Psoas muscle (tissue), 8 donors: Measurements from ENCODE around the gene EDEM1. TPM values are rescaled to one million over a fixed set of nuclear protein-coding genes. Genes with fewer than 3 reads are reported as not detected.
"Not testable (repeated sequence)": the region's sequence is repeated elsewhere in the genome, so short reads cannot be mapped to it uniquely, and the experiment has no call there.

Experiments used
- ATAC-seq, 4 donors: fragments of 200-7000 bp; cut with Tn5 transposase; one replicate each; pipeline ENCODE4 v1.9.1; 2020; ENCODE audit warnings: moderate library complexity in 3 of 4, mild to moderate bottlenecking in 2 of 4
- DNase-seq, 2 donors: peaks; one replicate each; pipeline ENCODE4 v3.0.0-alpha.2; 2020
- H3K27ac ChIP-seq: fragments of 200-600 bp; one replicate; pipeline ENCODE4 v1.8.0; 2022
- H3K27me3 ChIP-seq, 3 donors: fragments of 200-600 bp in 1 of 3; one replicate each; pipeline versions ENCODE4 v1.6.1 to v1.8.0; 2013 to 2022; ENCODE audit warnings: low read length in 2 of 3, mild to moderate bottlenecking in 2 of 3, moderate library complexity in 1 of 3; ENCODE audit not compliant: insufficient read depth in 3 of 3
- H3K36me3 ChIP-seq, 2 donors: fragments of 200-600 bp in 1 of 2; one replicate each; pipeline versions ENCODE4 v1.6.1 to v1.8.0; 2013 to 2022; ENCODE audit warnings: low read depth in 1 of 2, mild to moderate bottlenecking in 1 of 2, moderate library complexity in 1 of 2; ENCODE audit not compliant: insufficient read depth in 1 of 2
- H3K4me1 ChIP-seq: fragments of 200-600 bp; one replicate; pipeline ENCODE4 v1.8.0; 2022
- H3K4me3 ChIP-seq: fragments of 200-600 bp; one replicate; pipeline ENCODE4 v1.8.0; 2022; ENCODE audit warnings: mild to moderate bottlenecking
- H3K9me3 ChIP-seq: fragments of 200-600 bp; one replicate; pipeline ENCODE4 v1.8.0; 2022
- WGBS, 3 donors: extraction: QIAGEN DNeasy Blood & Tissue Kit; methylation state at CpG; one replicate each; pipeline versions ENCODE4 v1.1.6 to v1.1.7; 2013; 5-methylcytosine and 5-hydroxymethylcytosine counted together
- intact Hi-C, 2 donors: fragments of 100-400 bp; cut with DNase I; formaldehyde crosslinking; loops; one replicate each; pipeline versions ENCODE4 v1.11.0 to v1.14.2; 2022
- polyA plus RNA-seq, 3 donors: library from polyadenylated mRNA; stranded (reverse); fragments of 200-250 nt; gene quantifications; one replicate each; pipeline ENCODE4 v1.2.3, GENCODE V29; 2013
- total RNA-seq, 4 donors: library from RNA; stranded (reverse); fragmentation: NEBNext Ultra II Directional in 2 of 4; extraction: Animal tissue kit (Norgen Biotek cat#: 25700) in 2 of 4; gene quantifications; one replicate each; pipeline versions ENCODE4 v1.2.1 to v1.2.4, GENCODE V29; 2021 to 2023
- TF ChIP-seq, protein P1 (sequence below): fragments of 200-600 bp; IDR thresholded peaks from one replicate; pipeline ENCODE4 v1.8.0; 2022; ENCODE audit warnings: antibody characterized with exemption
- donor health status: healthy with polysubstance abuse.
- donor health status: DM: no; HTN: no; CAD: no; lungs with moderate emphysema.
- donor health status: Bipolar disorder and iron deficiency.
- donor health status: healthy.
- donor health status: DM: yes; HTN: yes; CAD: no.
- donor health status: DM: no; HTN: no; CAD: no.
- donor health status: DM: no; HTN: no; CAD: no.
- donor health status: DM: yes; HTN: yes; CAD: no.

EDEM1 gene
- total and polyA plus RNA-seq, 7 donors = 2.6 to 11.7 (median 5.7) TPM

DNA sequence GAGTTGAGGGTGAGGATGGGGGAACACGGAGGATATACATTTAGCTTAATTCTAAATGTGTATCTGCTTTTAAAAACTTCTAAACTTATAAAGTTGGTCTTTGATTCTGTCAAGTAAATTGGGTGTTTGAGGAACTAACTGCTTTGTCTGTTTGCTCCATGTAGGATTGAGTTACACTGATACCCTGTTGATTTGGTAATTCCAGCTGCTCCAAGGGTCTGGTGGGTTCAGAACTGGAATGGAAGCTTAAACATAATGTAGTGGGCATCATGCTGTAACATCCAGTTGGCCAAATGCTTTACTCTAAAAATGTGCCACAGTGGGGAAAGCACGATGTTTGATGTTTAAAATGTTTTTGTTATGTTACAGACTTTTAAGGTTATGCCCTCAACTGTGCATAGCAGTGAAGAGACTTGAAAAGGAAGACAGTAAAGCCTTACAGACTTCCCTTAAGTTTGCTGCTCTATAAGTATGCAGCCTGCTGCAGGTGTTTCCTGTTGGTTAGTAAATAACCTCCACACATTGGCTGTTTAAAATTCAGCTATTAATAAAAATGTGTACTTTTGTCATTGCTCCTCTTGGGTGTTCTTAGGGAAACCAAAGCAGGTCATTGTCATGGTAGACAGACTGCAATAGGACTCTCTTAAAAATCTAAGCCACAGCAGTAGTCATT lies 5.9 kb upstream of the EDEM1 start:
- ATAC-seq (no peak), DNase-seq (no peak)
- Histone ChIP-seq H3K27ac (no peak overlapping the region), H3K36me3 (peaks cover 18 to 59% of the 10 kb centered on the region in 2 donors), H3K9me3 (no peaks in the 10 kb centered on the region), H3K4me3 (no peak overlapping the region), H3K27me3 (no peaks in the 10 kb centered on the region), H3K4me1 (peaks cover 8% of the 10 kb centered on the region)
- TF ChIP-seq, protein P1, sequence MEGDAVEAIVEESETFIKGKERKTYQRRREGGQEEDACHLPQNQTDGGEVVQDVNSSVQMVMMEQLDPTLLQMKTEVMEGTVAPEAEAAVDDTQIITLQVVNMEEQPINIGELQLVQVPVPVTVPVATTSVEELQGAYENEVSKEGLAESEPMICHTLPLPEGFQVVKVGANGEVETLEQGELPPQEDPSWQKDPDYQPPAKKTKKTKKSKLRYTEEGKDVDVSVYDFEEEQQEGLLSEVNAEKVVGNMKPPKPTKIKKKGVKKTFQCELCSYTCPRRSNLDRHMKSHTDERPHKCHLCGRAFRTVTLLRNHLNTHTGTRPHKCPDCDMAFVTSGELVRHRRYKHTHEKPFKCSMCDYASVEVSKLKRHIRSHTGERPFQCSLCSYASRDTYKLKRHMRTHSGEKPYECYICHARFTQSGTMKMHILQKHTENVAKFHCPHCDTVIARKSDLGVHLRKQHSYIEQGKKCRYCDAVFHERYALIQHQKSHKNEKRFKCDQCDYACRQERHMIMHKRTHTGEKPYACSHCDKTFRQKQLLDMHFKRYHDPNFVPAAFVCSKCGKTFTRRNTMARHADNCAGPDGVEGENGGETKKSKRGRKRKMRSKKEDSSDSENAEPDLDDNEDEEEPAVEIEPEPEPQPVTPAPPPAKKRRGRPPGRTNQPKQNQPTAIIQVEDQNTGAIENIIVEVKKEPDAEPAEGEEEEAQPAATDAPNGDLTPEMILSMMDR = no peak
- intact Hi-C loops = no loop called here
- 54 to 62% (median 60%) methylated on average over 2 of the region's 2 CpGs for WGBS, 3 donors

DNA sequence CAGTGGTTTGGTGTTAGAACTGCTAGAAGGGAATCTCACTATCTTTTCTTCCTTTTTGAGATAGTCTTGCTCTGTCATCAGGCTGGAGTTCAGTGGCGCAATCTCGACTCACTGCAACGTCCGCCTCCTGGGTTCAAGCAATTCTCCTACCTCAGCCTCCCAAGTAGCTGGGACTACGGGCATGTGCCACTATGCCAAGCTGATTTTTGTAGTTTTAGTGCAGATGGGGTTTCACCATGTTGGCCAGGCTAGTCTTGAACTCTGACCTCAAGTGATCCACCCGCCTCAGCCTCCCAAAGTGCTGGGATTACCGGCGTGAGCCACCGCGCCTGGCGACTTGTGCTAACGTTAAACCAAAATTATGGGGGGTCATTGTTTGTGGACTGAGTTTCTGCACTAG lies 3.8 kb upstream of the EDEM1 start:
- H3K4me1 ChIP-seq, H3K9me3 ChIP-seq, H3K27me3 ChIP-seq, H3K4me3 ChIP-seq, DNase-seq, ATAC-seq, H3K27ac ChIP-seq, intact Hi-C loops: not testable (repeated sequence)
- WGBS, 3 donors = 92 to 95% (median 94%) methylated on average over 12 of the region's 12 CpGs
- peaks cover 13 to 47% of the 10 kb centered on the region in 2 donors for H3K36me3 ChIP-seq

DNA sequence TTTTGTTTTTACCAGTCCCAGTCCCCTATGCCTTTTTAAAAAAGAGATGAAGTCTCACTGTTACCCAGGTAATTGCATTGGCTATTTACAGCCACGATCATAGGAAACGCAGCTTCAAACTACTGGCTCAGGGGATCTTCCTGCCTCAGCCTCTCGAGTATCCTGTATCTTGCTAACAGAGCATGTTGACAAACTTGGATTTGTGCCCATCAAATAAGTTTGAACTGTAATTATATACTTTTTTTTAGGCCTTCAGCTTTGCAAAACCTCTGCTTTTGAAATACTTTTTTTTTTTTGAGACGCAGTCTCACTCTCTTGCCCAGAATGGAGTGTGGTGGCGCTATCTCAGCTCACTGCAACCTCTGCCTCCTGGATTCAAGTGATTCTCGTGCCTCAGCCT lies 3.0 kb upstream of the EDEM1 start:
- DNase-seq (no peak), ATAC-seq (no peak)
- intact Hi-C loops = no loop called here
- 54 to 66% (median 63%) methylated on average over 6 of the region's 6 CpGs for WGBS, 3 donors
- no peaks in the 10 kb centered on the region for H3K27me3 ChIP-seq
- H3K9me3 ChIP-seq = no peaks in the 10 kb centered on the region
- no peak overlapping the region for H3K27ac ChIP-seq
- H3K4me3 ChIP-seq = no peak overlapping the region
- peaks cover 7% of the 10 kb centered on the region for H3K4me1 ChIP-seq
- H3K36me3 ChIP-seq = peaks cover 10 to 40% of the 10 kb centered on the region in 2 donors
- TF ChIP-seq, protein P1 = no peak

DNA sequence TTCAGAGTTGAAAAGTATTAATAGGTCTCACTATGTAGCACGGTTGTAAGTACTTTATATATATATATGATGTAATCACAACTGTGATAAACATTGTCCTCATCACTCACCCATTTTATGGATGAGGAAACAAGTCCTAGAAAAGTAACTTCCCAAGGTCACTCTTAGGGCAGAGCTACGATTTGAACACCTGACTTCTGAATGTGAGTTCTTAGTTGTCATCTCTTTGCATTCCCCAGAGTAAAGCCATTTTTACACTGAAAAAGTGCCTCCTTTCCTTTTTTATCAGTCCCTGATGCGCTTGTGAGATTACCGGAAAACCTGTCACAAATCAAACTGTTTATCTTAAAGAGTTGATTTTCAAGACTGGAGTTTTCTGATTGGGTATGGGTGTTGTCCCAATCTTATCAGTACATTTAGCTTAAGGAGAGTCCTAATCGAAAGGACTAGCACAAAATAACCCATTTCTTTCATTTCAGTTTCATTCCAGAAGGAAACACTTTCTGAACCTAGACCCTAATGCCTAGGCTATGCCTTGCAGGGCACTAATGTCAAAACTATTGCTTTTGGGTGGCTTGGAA lies 2.3 kb upstream of the EDEM1 start:
- Histone ChIP-seq H3K27me3 (no peaks in the 10 kb centered on the region), H3K4me3 (no peak overlapping the region), H3K27ac (no peak overlapping the region), H3K4me1 (peaks cover 14% of the 10 kb centered on the region), H3K9me3 (no peaks in the 10 kb centered on the region), H3K36me3 (peaks cover 9 to 33% of the 10 kb centered on the region in 2 donors)
- TF ChIP-seq, protein P1 = no peak
- ATAC-seq = no peak
- intact Hi-C loops = loop anchor here (5.0 kb wide), 2 partner anchors 43 to 63 kb away; partner anchors contain the start of gene ARL8B (in 1 of the 2)
- DNase-seq = no peak
- 73 to 79% (median 75%) methylated on average over 5 of the region's 5 CpGs for WGBS, 3 donors

DNA sequence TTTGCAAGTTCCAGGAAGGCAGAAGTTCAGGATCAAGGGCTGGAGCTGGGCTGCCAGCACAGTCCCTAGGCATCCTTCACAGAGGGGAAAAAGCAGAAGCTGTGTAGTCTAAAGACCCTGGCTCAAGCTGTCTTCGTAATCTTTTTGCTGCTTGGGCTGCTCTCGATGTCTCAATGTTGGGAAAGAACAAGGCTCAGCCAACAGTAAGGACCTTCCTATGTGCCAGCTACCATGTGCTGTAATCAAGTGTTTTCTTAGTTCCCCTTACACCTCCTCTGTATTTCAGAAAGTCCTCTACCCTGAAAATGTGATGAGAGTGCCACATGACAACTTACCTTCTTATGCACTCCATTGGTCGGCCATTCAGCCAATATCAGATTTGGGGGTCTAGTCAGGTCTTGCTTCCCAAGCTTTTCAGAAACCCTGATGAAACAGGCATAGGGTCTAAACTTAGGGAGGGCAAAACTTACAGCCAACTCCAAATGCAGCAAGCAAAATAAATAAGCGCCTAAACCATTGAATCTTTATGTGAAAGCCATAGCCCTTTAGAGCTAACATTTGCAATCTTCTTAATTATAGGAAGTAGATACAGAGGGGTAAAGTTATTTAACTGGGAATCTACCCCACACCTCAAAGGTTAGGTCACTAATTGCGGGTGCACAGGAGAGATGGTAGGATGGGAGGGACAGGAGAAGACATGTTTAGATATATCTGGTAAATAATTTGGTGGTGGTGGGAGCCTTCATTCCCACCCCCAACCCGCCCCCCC lies 1.2 kb upstream of the EDEM1 start:
- Histone ChIP-seq H3K4me1 (peaks cover 22% of the 10 kb centered on the region), H3K27me3 (no peaks in the 10 kb centered on the region), H3K36me3 (peaks cover 7 to 22% of the 10 kb centered on the region in 2 donors), H3K9me3 (no peaks in the 10 kb centered on the region), H3K27ac (peak overlapping the region; percentile 94), H3K4me3 (peak overlapping the region; percentile 92)
- ATAC-seq (no peak), DNase-seq (no peak)
- intact Hi-C loops = loop anchor here (5.0 kb wide), 2 partner anchors 44 to 64 kb away; partner anchors contain the start of gene ARL8B (in 1 of the 2)
- whole genome bisulfite sequencing, 3 donors = 61 to 63% (median 62%) methylated on average over 6 of the region's 6 CpGs
- TF ChIP-seq, protein P1 = no peak
